Endothelial cell of umbilical vein (primary cell): ENCODE results near the gene SLC25A30. TPM values are rescaled to one million over a fixed set of nuclear protein-coding genes. Genes with fewer than 3 reads are reported as not detected.
A peak's percentile ranks its signal among the peaks of the same experiment; 100 is the strongest.

Experiments
- BruUV-seq: library from RNA; stranded (reverse); fragments of 400-500 nt; replicated peaks from 2 replicates; lab custom pipeline; 2021; lab: Mats Ljungman, UMichigan
- CTCF ChIA-PET: fragments of 300-600, 350-600 bp; sonication (Branson Sonifier 250); formaldehyde crosslinking; loops from one replicate; lab custom pipeline; 2021; ENCODE audit warnings: antibody characterized with exemption, inconsistent platforms; lab: Charles Lee
- POLR2A ChIA-PET: fragments of 300-600, 350-600 bp; sonication (Branson Sonifier 250); formaldehyde crosslinking; loops from one replicate; lab custom pipeline; 2021; ENCODE audit warnings: antibody characterized with exemption, inconsistent platforms; lab: Charles Lee
- DNase-seq: peaks from one replicate; pipeline ENCODE4 v3.0.0-alpha.2; 2011; ENCODE audit warnings: low read depth, low spot score
- FAIRE-seq: peaks from 2 replicates; lab custom pipeline; 2011; peaks lifted over from hg19 to GRCh38; lab: Jason Lieb, UNC
- H2AFZ ChIP-seq: 2 replicates; pipeline ENCODE4 v1.6.0; 2012; ENCODE audit warnings: low read depth, low read length, control low read depth, inconsistent platforms
- H3K27ac ChIP-seq: 2 replicates; pipeline ENCODE4 v1.5.1; 2011; ENCODE audit warnings: low read depth, mild to moderate bottlenecking, control low read depth, low read length, moderate library complexity; ENCODE audit not compliant: insufficient read depth
- H3K27me3 ChIP-seq, 2 experiments: 2 replicates each; pipeline versions ENCODE4 v1.6.0 to v1.6.1; 2011; ENCODE audit warnings: low read length in 2 of 2, mixed read lengths in 1 of 2; ENCODE audit not compliant: control insufficient read depth in 2 of 2, insufficient read depth in 2 of 2
- H3K36me3 ChIP-seq, 2 experiments: 2 replicates in 1 of 2; 3 replicates in 1 of 2; pipeline ENCODE4 v1.5.1; 2011; ENCODE audit warnings: low read length in 2 of 2, mild to moderate bottlenecking in 1 of 2, moderate library complexity in 1 of 2; ENCODE audit not compliant: control insufficient read depth in 2 of 2, insufficient read depth in 2 of 2; ENCODE audit errors: extremely low read depth in 1 of 2
- H3K4me1 ChIP-seq: 3 replicates; pipeline ENCODE4 v1.5.1; 2011; ENCODE audit warnings: mild to moderate bottlenecking, low read length; ENCODE audit not compliant: control insufficient read depth, insufficient read depth; ENCODE audit errors: extremely low read depth
- H3K4me2 ChIP-seq: 2 replicates; pipeline ENCODE4 v1.6.1; 2011; ENCODE audit warnings: low read length, control low read depth, mixed read lengths; ENCODE audit not compliant: insufficient read depth
- H3K4me3 ChIP-seq, 3 experiments: fragments of 200-600 bp in 1 of 3; sonication (generic), shearing (Covaris generic) in 1 of 3; replicated peaks in 1 of 3; 2 replicates each; pipeline ENCODE4 v1.5.1; 2011 to 2016; ENCODE audit warnings: control low read depth in 3 of 3, low read length in 3 of 3, mild to moderate bottlenecking in 2 of 3, inconsistent platforms in 1 of 3, low read depth in 1 of 3, moderate library complexity in 1 of 3; ENCODE audit not compliant: insufficient read depth in 1 of 3
- H3K79me2 ChIP-seq: 2 replicates; pipeline ENCODE4 v1.6.0; 2012; ENCODE audit warnings: low read length, inconsistent platforms; ENCODE audit not compliant: control insufficient read depth, insufficient read depth
- H3K9ac ChIP-seq: replicated peaks from 2 replicates; pipeline ENCODE3; 2011; ENCODE audit warnings: low read length, control low read depth; ENCODE audit not compliant: insufficient read depth; ENCODE audit errors: extremely low read depth
- H3K9me1 ChIP-seq: replicated peaks from 3 replicates; pipeline ENCODE4 v1.6.0; 2011; ENCODE audit warnings: mild to moderate bottlenecking, low read length; ENCODE audit not compliant: control insufficient read depth, insufficient read depth; ENCODE audit errors: extremely low read depth
- H3K9me3 ChIP-seq: replicated peaks from 2 replicates; pipeline ENCODE4 v1.5.1; 2012; ENCODE audit warnings: low read length, inconsistent platforms; ENCODE audit not compliant: control insufficient read depth, insufficient read depth
- H4K20me1 ChIP-seq: replicated peaks from 2 replicates; pipeline ENCODE3; 2011; ENCODE audit warnings: mild to moderate bottlenecking, low read length; ENCODE audit not compliant: control insufficient read depth, insufficient read depth; ENCODE audit errors: extremely low read depth
- EZH2 ChIP-seq: IDR thresholded peaks from 2 replicates; pipeline ENCODE4 v1.6.1; 2012; ENCODE audit warnings: borderline replicate concordance, low read depth, mild to moderate bottlenecking, moderate library complexity, low read length, inconsistent platforms; ENCODE audit not compliant: severe bottlenecking
- FOS ChIP-seq: IDR thresholded peaks from 2 replicates; pipeline ENCODE4 v1.6.1; 2011; ENCODE audit warnings: mild to moderate bottlenecking, low read length, moderate library complexity, borderline replicate concordance; ENCODE audit not compliant: insufficient read depth
- GATA2 ChIP-seq: IDR thresholded peaks from 2 replicates; pipeline ENCODE4 v1.7.0; 2011; ENCODE audit warnings: low read depth, mild to moderate bottlenecking, moderate library complexity, mixed read lengths, low read length; ENCODE audit not compliant: insufficient read length, insufficient read depth
- JUN ChIP-seq: IDR thresholded peaks from 2 replicates; pipeline ENCODE4 v1.6.1; 2011; ENCODE audit warnings: borderline replicate concordance, low read depth; ENCODE audit not compliant: insufficient read length, insufficient read depth
- MYC ChIP-seq: IDR thresholded peaks from one replicate; pipeline ENCODE4 v1.6.1; 2011; ENCODE audit warnings: mild to moderate bottlenecking, low read depth, low read length
- POLR2A ChIP-seq: IDR thresholded peaks from 2 replicates; pipeline ENCODE4 v1.6.1; 2012; ENCODE audit warnings: low read depth, mild to moderate bottlenecking, control low read depth, low read length
- POLR2AphosphoS5 ChIP-seq: IDR thresholded peaks from 2 replicates; pipeline ENCODE4 v1.6.1; 2012; ENCODE audit warnings: low read depth, mild to moderate bottlenecking, control low read depth, low read length, moderate library complexity; ENCODE audit not compliant: insufficient read depth
- dilution Hi-C: fragments of 300-500 bp; cut with MboI; formaldehyde crosslinking; loops from one replicate; pipeline ENCODE4 v1.15.0; 2019; ENCODE audit warnings: low sequenced_read_pairs; ENCODE audit not compliant: extremely low pct_ligation_motif_present
- intact Hi-C: fragments of 100-400 bp; cut with micrococcal nuclease; formaldehyde crosslinking; loops from one replicate; pipeline ENCODE4 v1.10.0; 2022
- polyA plus RNA-seq, 4 experiments: library from polyadenylated mRNA; depleted of rRNA in 3 of 4; stranded (reverse) in 3 of 4; unstranded in 1 of 4; fragments of >200 nt; gene quantifications; 2 replicates each; pipeline versions ENCODE4 v1.2.1 to v1.2.3, GENCODE V29; 2011 to 2012; ENCODE audit warnings: missing spikeins in 1 of 4
- total RNA-seq: library from RNA; stranded (reverse); gene quantifications from 2 replicates; pipeline ENCODE4 v1.2.3, GENCODE V29; 2021
- TF ChIP-seq, protein P1 (sequence below): IDR thresholded peaks from 2 replicates; pipeline ENCODE4 v1.6.1; 2011; ENCODE audit not compliant: insufficient read depth, insufficient read length
- TF ChIP-seq, protein P2 (sequence below), 2 donors: IDR thresholded peaks; 1 replicate in 1 of 2; 2 replicates in 1 of 2; pipeline ENCODE4 v1.5.1; 2011; ENCODE audit warnings: low read length in 2 of 2, mild to moderate bottlenecking in 2 of 2, moderate library complexity in 2 of 2, control low read depth in 1 of 2, inconsistent platforms in 1 of 2, low read depth in 1 of 2; ENCODE audit not compliant: insufficient read depth in 1 of 2; ENCODE audit errors: extremely low read depth in 1 of 2

Gene SLC25A30
- total and polyA plus RNA-seq, 2 donors (not counting 3 experiments of a cell fraction or from before 2014, with no cell fraction given): 13.3 to 27.0 TPM

DNA sequence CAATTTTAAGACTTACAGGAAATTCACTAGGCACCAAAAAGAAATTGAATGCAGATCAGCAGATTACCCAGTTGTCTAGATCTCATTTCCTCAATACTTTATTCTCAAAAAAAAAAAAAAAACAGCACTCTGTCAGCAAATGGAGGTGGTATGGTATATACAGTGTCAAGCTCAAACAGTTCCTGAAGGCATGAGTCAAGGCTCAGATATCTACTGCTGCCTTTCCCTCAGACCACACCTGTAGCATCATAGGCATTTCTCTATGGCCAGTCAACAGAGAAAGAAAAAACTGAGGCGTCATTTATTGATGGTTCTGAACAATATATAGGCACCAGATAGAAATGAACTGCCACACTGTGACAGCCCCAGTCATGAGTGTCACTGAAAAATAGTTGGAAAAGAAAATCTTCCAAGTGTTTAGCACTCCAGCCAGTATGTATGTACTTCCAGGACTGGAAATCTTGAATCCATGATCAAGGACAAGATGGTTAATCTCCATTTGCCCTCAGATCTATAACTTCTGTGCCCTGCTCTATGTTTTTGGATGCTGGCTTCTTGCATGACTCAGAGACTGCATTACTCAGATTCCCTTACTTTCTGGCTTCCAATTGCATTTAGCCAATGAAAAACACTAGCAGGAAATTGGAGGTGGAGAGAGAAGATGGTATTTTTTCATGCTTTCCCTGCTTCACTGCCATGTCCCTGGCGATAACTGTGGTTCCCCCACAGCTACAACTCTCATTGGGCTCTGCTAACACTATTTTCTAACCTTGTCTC, 38.2 kb upstream of the SLC25A30 start:
- POLR2A ChIA-PET: no interaction called here
- FAIRE-seq (no peak), DNase-seq (peak; percentile 22)
- H3K9me3 ChIP-seq: no peaks in the 10 kb centered on the region
- H3K9me1 ChIP-seq: no peaks in the 10 kb centered on the region
- intact Hi-C loops (no loop called here), dilution Hi-C loops (no loop called here)
- peaks cover 2 to 5% of the 10 kb centered on the region in 2 experiments for H3K27me3 ChIP-seq
- H4K20me1 ChIP-seq: no peaks in the 10 kb centered on the region
- no peaks in the 10 kb centered on the region for H3K36me3 ChIP-seq
- no peaks in the 10 kb centered on the region for H3K4me1 ChIP-seq
- BruUV-seq: no TSS peak
- H3K79me2 ChIP-seq: no peaks in the 10 kb centered on the region
- no peak overlapping the region for H3K27ac ChIP-seq
- H3K4me2 ChIP-seq: no peak overlapping the region
- H2AFZ ChIP-seq: no peak overlapping the region
- CTCF ChIA-PET: no interaction called here
- TF ChIP-seq, protein P1, sequence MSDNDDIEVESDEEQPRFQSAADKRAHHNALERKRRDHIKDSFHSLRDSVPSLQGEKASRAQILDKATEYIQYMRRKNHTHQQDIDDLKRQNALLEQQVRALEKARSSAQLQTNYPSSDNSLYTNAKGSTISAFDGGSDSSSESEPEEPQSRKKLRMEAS: no peak
- TF ChIP-seq POLR2AphosphoS5 (no peak), MYC (no peak), FOS (peak; percentile 48), POLR2A (no peak)
- H3K4me3 ChIP-seq: no peak overlapping the region
- no peak overlapping the region for H3K9ac ChIP-seq

DNA sequence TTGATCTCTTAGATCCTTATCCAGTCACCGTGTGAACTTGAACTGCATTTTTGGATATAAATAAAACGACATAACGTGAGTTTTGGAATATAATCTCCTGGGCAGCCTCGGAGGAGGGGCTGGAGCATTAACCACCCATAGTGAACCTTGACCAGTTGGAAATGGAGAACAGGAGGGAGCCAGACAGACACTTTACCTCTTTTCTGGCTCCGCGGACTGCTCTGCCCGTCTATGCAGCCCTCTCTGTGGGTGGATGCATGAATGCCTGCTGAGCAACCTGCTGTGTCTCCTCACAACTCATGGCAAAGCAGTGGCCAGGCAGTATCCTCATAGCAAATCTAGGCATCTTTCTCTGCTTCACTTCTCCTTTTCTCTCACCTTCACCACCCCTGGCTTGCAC, 36.0 kb upstream of the SLC25A30 start:
- no peaks in the 10 kb centered on the region for H3K36me3 ChIP-seq
- H3K27ac ChIP-seq: no peak overlapping the region
- no TSS peak for BruUV-seq
- no peaks in the 10 kb centered on the region for H4K20me1 ChIP-seq
- H3K27me3 ChIP-seq: no peaks in the 10 kb centered on the region
- TF ChIP-seq GATA2 (no peak), FOS (no peak), MYC (no peak), JUN (no peak), EZH2 (no peak), POLR2AphosphoS5 (no peak), POLR2A (no peak)
- TF ChIP-seq, protein P2, sequence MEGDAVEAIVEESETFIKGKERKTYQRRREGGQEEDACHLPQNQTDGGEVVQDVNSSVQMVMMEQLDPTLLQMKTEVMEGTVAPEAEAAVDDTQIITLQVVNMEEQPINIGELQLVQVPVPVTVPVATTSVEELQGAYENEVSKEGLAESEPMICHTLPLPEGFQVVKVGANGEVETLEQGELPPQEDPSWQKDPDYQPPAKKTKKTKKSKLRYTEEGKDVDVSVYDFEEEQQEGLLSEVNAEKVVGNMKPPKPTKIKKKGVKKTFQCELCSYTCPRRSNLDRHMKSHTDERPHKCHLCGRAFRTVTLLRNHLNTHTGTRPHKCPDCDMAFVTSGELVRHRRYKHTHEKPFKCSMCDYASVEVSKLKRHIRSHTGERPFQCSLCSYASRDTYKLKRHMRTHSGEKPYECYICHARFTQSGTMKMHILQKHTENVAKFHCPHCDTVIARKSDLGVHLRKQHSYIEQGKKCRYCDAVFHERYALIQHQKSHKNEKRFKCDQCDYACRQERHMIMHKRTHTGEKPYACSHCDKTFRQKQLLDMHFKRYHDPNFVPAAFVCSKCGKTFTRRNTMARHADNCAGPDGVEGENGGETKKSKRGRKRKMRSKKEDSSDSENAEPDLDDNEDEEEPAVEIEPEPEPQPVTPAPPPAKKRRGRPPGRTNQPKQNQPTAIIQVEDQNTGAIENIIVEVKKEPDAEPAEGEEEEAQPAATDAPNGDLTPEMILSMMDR (IDR thresholded peaks at IDR 0.05; ENCODE audit: extremely low read depth in 1 of 2, insufficient read depth in 1 of 2, low read depth in 1 of 2, low read length in 2 of 2): no peak
- TF ChIP-seq, protein P1: no peak
- dilution Hi-C loops (no loop called here), intact Hi-C loops (no loop called here)
- CTCF ChIA-PET: no interaction called here
- no peak overlapping the region for H2AFZ ChIP-seq
- H3K4me3 ChIP-seq: no peak overlapping the region
- no peaks in the 10 kb centered on the region for H3K9me3 ChIP-seq
- H3K9ac ChIP-seq: no peak overlapping the region
- no peaks in the 10 kb centered on the region for H3K4me1 ChIP-seq
- no peaks in the 10 kb centered on the region for H3K79me2 ChIP-seq
- no peak overlapping the region for H3K4me2 ChIP-seq
- no peaks in the 10 kb centered on the region for H3K9me1 ChIP-seq
- POLR2A ChIA-PET: no interaction called here
- DNase-seq (no peak), FAIRE-seq (no peak)
